A549 (cell line): ENCODE data around the gene PANX1.

Source experiments
- E2F6 ChIP-seq: IDR thresholded peaks from 2 replicates; pipeline ENCODE4 v1.6.1; 2012; ENCODE audit warnings: low read depth, borderline replicate concordance
- EP300 ChIP-seq, 2 experiments: fragments of >200 bp; sonication (Bioruptor Twin); formaldehyde crosslinking; IDR thresholded peaks; 2 replicates in 1 of 2; 3 replicates in 1 of 2; pipeline ENCODE4 v1.6.1; 2016 to 2017
- FOXS1 ChIP-seq: fragments of 250-450 bp; sonication (Bioruptor Pico); IDR thresholded peaks from 2 replicates; pipeline ENCODE4 v1.5.0; 2020; ENCODE audit warnings: mild to moderate bottlenecking, moderate library complexity
- POLR2A ChIP-seq: IDR thresholded peaks from 2 replicates; pipeline ENCODE4 v1.6.1; 2012; ENCODE audit warnings: mild to moderate bottlenecking, low read length
- TF ChIP-seq, protein P1 (sequence below): fragments of >200 bp; sonication (Bioruptor Twin); formaldehyde crosslinking; IDR thresholded peaks from 3 replicates; pipeline ENCODE4 v1.5.1; 2016

DNA sequence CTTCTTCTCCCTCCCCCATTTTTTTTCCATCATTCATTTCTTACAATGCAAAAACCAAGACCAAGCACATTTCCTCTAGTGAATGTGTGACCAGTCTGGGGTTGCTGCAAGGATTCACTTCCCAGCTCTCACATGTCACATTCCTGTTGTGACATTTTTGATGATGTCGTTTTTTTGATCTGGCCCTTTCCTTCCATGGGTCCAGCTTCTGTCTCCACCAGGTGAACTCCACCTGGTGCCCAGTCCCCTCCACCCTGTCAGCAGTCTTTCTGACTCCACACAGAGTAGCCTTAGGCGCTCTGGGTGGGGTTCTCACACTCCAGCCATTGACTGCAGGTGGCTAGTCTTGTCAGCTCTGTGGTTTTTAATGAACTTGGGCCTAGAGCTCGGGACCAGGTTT lies 15.6 kb downstream of the PANX1 start:
- TF ChIP-seq EP300 (IDR thresholded peaks at IDR 0.05) (no peak), POLR2A (no peak), FOXS1 (CRISPR knock-in tag) (no peak), E2F6 (no peak)
- TF ChIP-seq, protein P1, sequence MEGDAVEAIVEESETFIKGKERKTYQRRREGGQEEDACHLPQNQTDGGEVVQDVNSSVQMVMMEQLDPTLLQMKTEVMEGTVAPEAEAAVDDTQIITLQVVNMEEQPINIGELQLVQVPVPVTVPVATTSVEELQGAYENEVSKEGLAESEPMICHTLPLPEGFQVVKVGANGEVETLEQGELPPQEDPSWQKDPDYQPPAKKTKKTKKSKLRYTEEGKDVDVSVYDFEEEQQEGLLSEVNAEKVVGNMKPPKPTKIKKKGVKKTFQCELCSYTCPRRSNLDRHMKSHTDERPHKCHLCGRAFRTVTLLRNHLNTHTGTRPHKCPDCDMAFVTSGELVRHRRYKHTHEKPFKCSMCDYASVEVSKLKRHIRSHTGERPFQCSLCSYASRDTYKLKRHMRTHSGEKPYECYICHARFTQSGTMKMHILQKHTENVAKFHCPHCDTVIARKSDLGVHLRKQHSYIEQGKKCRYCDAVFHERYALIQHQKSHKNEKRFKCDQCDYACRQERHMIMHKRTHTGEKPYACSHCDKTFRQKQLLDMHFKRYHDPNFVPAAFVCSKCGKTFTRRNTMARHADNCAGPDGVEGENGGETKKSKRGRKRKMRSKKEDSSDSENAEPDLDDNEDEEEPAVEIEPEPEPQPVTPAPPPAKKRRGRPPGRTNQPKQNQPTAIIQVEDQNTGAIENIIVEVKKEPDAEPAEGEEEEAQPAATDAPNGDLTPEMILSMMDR, result no peak
